ENCODE measurements around the gene MRPL34. TPM values are rescaled to one million over a fixed set of nuclear protein-coding genes. Genes with fewer than 3 reads are reported as not detected.

MRPL34 gene
- total and polyA plus RNA-seq, 9 of the 15 experiments (the other 6 are each of a cell fraction or from before 2014, with no cell fraction given) = 11.5 to 256 (median 72.5) TPM

DNA sequence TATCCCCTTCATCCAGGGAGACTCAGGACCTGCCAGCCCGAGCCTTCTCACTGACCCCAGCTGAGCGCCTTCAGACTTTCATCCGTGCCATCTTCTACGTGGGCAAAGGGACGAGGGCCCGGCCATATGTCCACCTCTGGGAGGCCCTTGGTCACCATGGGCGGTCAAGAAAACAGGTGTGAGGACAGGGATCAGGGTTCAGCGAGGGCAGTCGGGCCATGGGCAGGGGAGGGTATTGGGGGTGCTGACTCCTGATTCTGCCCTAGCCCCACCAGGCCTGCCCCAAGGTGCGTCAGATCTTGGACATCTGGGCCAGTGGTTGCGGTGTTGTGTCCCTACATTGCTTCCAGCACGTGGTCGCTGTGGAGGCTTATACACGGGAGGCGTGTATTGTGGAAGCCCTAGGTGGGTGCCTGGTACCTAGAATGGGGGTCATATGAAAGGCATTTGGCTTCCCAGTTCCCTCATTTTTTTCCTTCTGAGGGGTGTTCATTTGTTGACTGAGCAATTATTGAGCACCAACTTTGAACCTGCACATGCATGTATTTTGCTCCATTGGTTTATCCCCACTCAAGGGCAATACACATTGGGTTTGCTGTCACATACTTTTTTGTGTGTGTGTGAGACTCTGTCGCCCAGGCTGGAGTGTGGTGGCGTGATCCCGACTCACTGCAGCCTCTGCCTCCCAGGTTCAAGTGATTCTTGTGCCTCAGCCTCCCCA is 20.1 kb upstream of the MRPL34 start:
- Histone ChIP-seq H3K9me1 (ENCODE audit: control insufficient read depth, insufficient read depth, low read length) (no peaks in the 10 kb centered on the region), H3K27ac (ENCODE audit: extremely low read depth, low read depth, low read length) (no peak overlapping the region), H3K36me3 (ENCODE audit: control insufficient read depth, insufficient read depth, low read length) (peaks cover 13% of the 10 kb centered on the region; the same call in 1 of the 3 replicates), H3K4me2 (ENCODE audit: insufficient read depth, low read length) (no peak overlapping the region), H3K9ac (ENCODE audit: insufficient read depth in 1 of 2, low read depth in 2 of 2, low read length in 2 of 2) (no peak overlapping the region), H3K79me2 (ENCODE audit: control insufficient read depth, insufficient read depth, low read length) (peaks cover 5% of the 10 kb centered on the region; the same call in 2 of the 3 replicates), H2AFZ (ENCODE audit: low read depth, low read length) (no peak overlapping the region), H3K27me3 (ENCODE audit: control insufficient read depth in 2 of 2, insufficient read depth in 2 of 2, low read length in 2 of 2) (no peaks in the 10 kb centered on the region), H4K20me1 (replicated peaks; ENCODE audit: control insufficient read depth, insufficient read depth, low read length) (peaks cover 6% of the 10 kb centered on the region; the same call in 1 of the 2 replicates), H3K9me3 (replicated peaks; ENCODE audit: control insufficient read depth, insufficient read depth, low read depth, low read length) (no peaks in the 10 kb centered on the region), H3K4me3 (no peak overlapping the region), H3K4me1 (replicated peaks in 1 of 2; ENCODE audit: control insufficient read depth in 2 of 2, insufficient read depth in 2 of 2, low read length in 2 of 2) (peaks cover 2 to 43% of the 10 kb centered on the region in 2 experiments)
- ATAC-seq (no peak), DNase-seq (ENCODE audit: extremely low read depth in 1 of 4, low spot score in 3 of 4) (no peak), FAIRE-seq (no peak)
- intact Hi-C loops (cut with micrococcal nuclease) (no loop called here), in situ Hi-C loops (cut with MboI) (loop anchor here (5.0 kb wide), 1 partner anchor 213 kb away; no protein-coding TSS in a partner anchor)
- ChIA-PET POLR2A (no interaction called here), CTCF (ENCODE audit: low intra/inter-chr PET ratio) (no interaction called here)
- WGBS (ENCODE audit: insufficient coverage, low coverage, missing lambda C conversion rate) = 84% methylated on average over 16 of the region's 18 CpGs
- no TSS peak for BruUV-seq (replicated peaks)
- TF ChIP-seq BCOR (IDR thresholded peaks at IDR 0.05) (peak; percentile 91), NR4A1 (CRISPR knock-in tag; IDR thresholded peaks at IDR 0.05) (no peak), NR4A1 (tag; IDR thresholded peaks at IDR 0.05) (no peak), POLR2AphosphoS2 (IDR thresholded peaks at IDR 0.05; ENCODE audit: low read length) (no peak), ZNF699 (CRISPR knock-in tag; IDR thresholded peaks at IDR 0.05; ENCODE audit: insufficient replicate concordance) (no peak), YY1 (IDR thresholded peaks at IDR 0.05; ENCODE audit: borderline replicate concordance in 1 of 3, control insufficient read depth in 1 of 3, extremely low read depth in 1 of 3, insufficient read depth in 3 of 3, insufficient read length in 1 of 3, insufficient replicate concordance in 2 of 3, low read depth in 1 of 3, low read length in 2 of 3) (no peak), ZBTB1 (CRISPR knock-in tag; IDR thresholded peaks at IDR 0.05; ENCODE audit: borderline replicate concordance, low read depth) (no peak), ZFP36 (IDR thresholded peaks at IDR 0.05; ENCODE audit: low read depth, low read length, partially characterized antibody) (peak; percentile 67)
- TF ChIP-seq, protein P1, sequence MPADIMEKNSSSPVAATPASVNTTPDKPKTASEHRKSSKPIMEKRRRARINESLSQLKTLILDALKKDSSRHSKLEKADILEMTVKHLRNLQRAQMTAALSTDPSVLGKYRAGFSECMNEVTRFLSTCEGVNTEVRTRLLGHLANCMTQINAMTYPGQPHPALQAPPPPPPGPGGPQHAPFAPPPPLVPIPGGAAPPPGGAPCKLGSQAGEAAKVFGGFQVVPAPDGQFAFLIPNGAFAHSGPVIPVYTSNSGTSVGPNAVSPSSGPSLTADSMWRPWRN (IDR thresholded peaks at IDR 0.05; ENCODE audit: low read depth) = no peak
- TF ChIP-seq, protein P2, sequence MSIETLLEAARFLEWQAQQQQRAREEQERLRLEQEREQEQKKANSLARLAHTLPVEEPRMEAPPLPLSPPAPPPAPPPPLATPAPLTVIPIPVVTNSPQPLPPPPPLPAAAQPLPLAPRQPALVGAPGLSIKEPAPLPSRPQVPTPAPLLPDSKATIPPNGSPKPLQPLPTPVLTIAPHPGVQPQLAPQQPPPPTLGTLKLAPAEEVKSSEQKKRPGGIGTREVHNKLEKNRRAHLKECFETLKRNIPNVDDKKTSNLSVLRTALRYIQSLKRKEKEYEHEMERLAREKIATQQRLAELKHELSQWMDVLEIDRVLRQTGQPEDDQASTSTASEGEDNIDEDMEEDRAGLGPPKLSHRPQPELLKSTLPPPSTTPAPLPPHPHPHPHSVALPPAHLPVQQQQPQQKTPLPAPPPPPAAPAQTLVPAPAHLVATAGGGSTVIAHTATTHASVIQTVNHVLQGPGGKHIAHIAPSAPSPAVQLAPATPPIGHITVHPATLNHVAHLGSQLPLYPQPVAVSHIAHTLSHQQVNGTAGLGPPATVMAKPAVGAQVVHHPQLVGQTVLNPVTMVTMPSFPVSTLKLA (conservative IDR thresholded peaks at IDR 0.05) = no peak
- TF ChIP-seq, protein P3, sequence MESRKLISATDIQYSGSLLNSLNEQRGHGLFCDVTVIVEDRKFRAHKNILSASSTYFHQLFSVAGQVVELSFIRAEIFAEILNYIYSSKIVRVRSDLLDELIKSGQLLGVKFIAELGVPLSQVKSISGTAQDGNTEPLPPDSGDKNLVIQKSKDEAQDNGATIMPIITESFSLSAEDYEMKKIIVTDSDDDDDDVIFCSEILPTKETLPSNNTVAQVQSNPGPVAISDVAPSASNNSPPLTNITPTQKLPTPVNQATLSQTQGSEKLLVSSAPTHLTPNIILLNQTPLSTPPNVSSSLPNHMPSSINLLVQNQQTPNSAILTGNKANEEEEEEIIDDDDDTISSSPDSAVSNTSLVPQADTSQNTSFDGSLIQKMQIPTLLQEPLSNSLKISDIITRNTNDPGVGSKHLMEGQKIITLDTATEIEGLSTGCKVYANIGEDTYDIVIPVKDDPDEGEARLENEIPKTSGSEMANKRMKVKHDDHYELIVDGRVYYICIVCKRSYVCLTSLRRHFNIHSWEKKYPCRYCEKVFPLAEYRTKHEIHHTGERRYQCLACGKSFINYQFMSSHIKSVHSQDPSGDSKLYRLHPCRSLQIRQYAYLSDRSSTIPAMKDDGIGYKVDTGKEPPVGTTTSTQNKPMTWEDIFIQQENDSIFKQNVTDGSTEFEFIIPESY (CRISPR knock-in tag; IDR thresholded peaks at IDR 0.05) = no peak
- TF ChIP-seq, protein P4, sequence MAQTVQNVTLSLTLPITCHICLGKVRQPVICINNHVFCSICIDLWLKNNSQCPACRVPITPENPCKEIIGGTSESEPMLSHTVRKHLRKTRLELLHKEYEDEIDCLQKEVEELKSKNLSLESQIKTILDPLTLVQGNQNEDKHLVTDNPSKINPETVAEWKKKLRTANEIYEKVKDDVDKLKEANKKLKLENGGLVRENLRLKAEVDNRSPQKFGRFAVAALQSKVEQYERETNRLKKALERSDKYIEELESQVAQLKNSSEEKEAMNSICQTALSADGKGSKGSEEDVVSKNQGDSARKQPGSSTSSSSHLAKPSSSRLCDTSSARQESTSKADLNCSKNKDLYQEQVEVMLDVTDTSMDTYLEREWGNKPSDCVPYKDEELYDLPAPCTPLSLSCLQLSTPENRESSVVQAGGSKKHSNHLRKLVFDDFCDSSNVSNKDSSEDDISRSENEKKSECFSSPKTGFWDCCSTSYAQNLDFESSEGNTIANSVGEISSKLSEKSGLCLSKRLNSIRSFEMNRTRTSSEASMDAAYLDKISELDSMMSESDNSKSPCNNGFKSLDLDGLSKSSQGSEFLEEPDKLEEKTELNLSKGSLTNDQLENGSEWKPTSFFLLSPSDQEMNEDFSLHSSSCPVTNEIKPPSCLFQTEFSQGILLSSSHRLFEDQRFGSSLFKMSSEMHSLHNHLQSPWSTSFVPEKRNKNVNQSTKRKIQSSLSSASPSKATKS (CRISPR knock-in tag; IDR thresholded peaks at IDR 0.05) = no peak

All from K562 (cell line).